K562 (cell line): ENCODE measurements around the gene SIGLEC7. TPM values are rescaled to one million over a fixed set of nuclear protein-coding genes. Genes with fewer than 3 reads are reported as not detected.

ENCODE experiments used
- ATAC-seq: fragments of 200-7000 bp; cut with Tn5 transposase; 3 replicates; pipeline ENCODE4 v1.9.1; 2020; ENCODE audit warnings: moderate library complexity
- BruUV-seq: library from RNA; stranded (reverse); fragments of 400-500 nt; replicated peaks from 2 replicates; lab custom pipeline; 2021; lab: Mats Ljungman, UMichigan
- CTCF ChIA-PET: fragments of 300-600 bp; formaldehyde crosslinking; extraction: SDS; loops from one replicate; lab custom pipeline; 2021; ENCODE audit warnings: low intra/inter-chr PET ratio; lab: Yijun Ruan, JAX
- POLR2A ChIA-PET: fragments of 300-600, 350-650 bp; sonication (Branson Sonifier 250); formaldehyde crosslinking; extraction: SDS; loops from one replicate; lab custom pipeline; 2021; ENCODE audit warnings: antibody characterized with exemption, inconsistent platforms; lab: Yijun Ruan, JAX
- DNase-seq, 4 experiments: peaks; one replicate each; pipeline versions ENCODE4 v3.0.0 to v3.0.0-alpha.2; 2011 to 2018; ENCODE audit warnings: low spot score in 3 of 4, mixed read lengths in 3 of 4; ENCODE audit errors: extremely low read depth in 1 of 4
- FAIRE-seq: peaks from 2 replicates; lab custom pipeline; 2011; peaks lifted over from hg19 to GRCh38; lab: Jason Lieb, UNC
- H2AFZ ChIP-seq: 2 replicates; pipeline ENCODE4 v1.6.0; 2011; ENCODE audit warnings: low read depth, low read length, control low read depth, inconsistent platforms
- H3K27ac ChIP-seq: fragments of 200-600 bp; 3 replicates; pipeline ENCODE4 v1.8.0; 2011; ENCODE audit warnings: low read depth, mild to moderate bottlenecking, control low read depth, inconsistent platforms, low read length, moderate library complexity, mixed read lengths; ENCODE audit errors: extremely low read depth
- H3K27me3 ChIP-seq, 2 experiments: fragments of 300-600 bp in 1 of 2; 2 replicates in 1 of 2; 3 replicates in 1 of 2; pipeline versions ENCODE4 v1.6.0 to v1.8.0; 2011; ENCODE audit warnings: inconsistent platforms in 2 of 2, low read length in 2 of 2, mild to moderate bottlenecking in 1 of 2, mixed read lengths in 1 of 2, moderate library complexity in 1 of 2; ENCODE audit not compliant: control insufficient read depth in 2 of 2, insufficient read depth in 2 of 2
- H3K36me3 ChIP-seq: fragments of 300-600 bp; 3 replicates; pipeline ENCODE4 v1.8.0; 2011; ENCODE audit warnings: mild to moderate bottlenecking, low read length, inconsistent platforms; ENCODE audit not compliant: control insufficient read depth, insufficient read depth
- H3K4me1 ChIP-seq, 2 experiments: fragments of 200-600 bp in 1 of 2; replicated peaks in 1 of 2; 2 replicates in 1 of 2; 3 replicates in 1 of 2; pipeline versions ENCODE4 v1.5.1 to v1.8.0; 2011; ENCODE audit warnings: inconsistent platforms in 2 of 2, low read length in 2 of 2, mild to moderate bottlenecking in 1 of 2, mixed read lengths in 1 of 2, moderate library complexity in 1 of 2; ENCODE audit not compliant: control insufficient read depth in 2 of 2, insufficient read depth in 2 of 2
- H3K4me2 ChIP-seq: 2 replicates; pipeline ENCODE4 v1.6.1; 2011; ENCODE audit warnings: low read length, control low read depth, inconsistent platforms, mixed read lengths; ENCODE audit not compliant: insufficient read depth
- H3K4me3 ChIP-seq: fragments of 200-600 bp; sonication (generic), shearing (Covaris generic); 2 replicates; pipeline ENCODE4 v1.5.1; 2016; ENCODE audit warnings: control low read depth, inconsistent platforms
- H3K79me2 ChIP-seq: fragments of 200-600 bp; 3 replicates; pipeline ENCODE4 v1.8.0; 2011; ENCODE audit warnings: low read length, inconsistent platforms; ENCODE audit not compliant: control insufficient read depth, insufficient read depth
- H3K9ac ChIP-seq, 2 experiments: 2 replicates each; pipeline versions ENCODE4 v1.6.0 to v1.6.1; 2011; ENCODE audit warnings: low read depth in 2 of 2, low read length in 2 of 2, control low read depth in 1 of 2, inconsistent platforms in 1 of 2, mild to moderate bottlenecking in 1 of 2, mixed read lengths in 1 of 2; ENCODE audit not compliant: insufficient read depth in 1 of 2
- H3K9me1 ChIP-seq: one replicate; pipeline ENCODE4 v1.6.0; 2011; ENCODE audit warnings: inconsistent platforms, mild to moderate bottlenecking, low read length, moderate library complexity; ENCODE audit not compliant: control insufficient read depth, insufficient read depth
- H3K9me3 ChIP-seq: replicated peaks from 2 replicates; pipeline ENCODE4 v1.5.1; 2011; ENCODE audit warnings: low read depth, low read length, inconsistent platforms; ENCODE audit not compliant: control insufficient read depth, insufficient read depth
- H4K20me1 ChIP-seq: replicated peaks from 2 replicates; pipeline ENCODE4 v1.6.1; 2011; ENCODE audit warnings: low read length, inconsistent platforms, mixed read lengths; ENCODE audit not compliant: control insufficient read depth, insufficient read depth
- ARID3B ChIP-seq: fragments of 250-450 bp; sonication (Bioruptor Pico); IDR thresholded peaks from 2 replicates; pipeline ENCODE4 v1.4.0; 2020; ENCODE audit warnings: borderline replicate concordance
- CBFA2T3 ChIP-seq: fragments of 450-650 bp; IDR thresholded peaks from 2 replicates; pipeline ENCODE4 v1.6.1; 2017
- CLOCK ChIP-seq: fragments of 250-450 bp; sonication (Bioruptor Pico); IDR thresholded peaks from 2 replicates; pipeline ENCODE4 v1.4.0; 2020; ENCODE audit warnings: mild to moderate bottlenecking, moderate library complexity, borderline replicate concordance
- EGR1 ChIP-seq: fragments of 450-650 bp; conservative IDR thresholded peaks from 2 replicates; pipeline ENCODE4 v1.6.1; 2017; ENCODE audit warnings: mild to moderate bottlenecking
- FOXK2 ChIP-seq, 2 experiments: fragments of 450-650 bp; IDR thresholded peaks in 1 of 2; conservative IDR thresholded peaks in 1 of 2; 2 replicates each; pipeline ENCODE4 v1.6.1; 2016; ENCODE audit warnings: low read depth in 2 of 2, mild to moderate bottlenecking in 1 of 2
- GMEB1 ChIP-seq: fragments of 250-450 bp; sonication (Bioruptor Pico); IDR thresholded peaks from 2 replicates; pipeline ENCODE4 v1.4.0; 2020; ENCODE audit warnings: mild to moderate bottlenecking
- HLTF ChIP-seq: fragments of 450-650 bp; IDR thresholded peaks from 2 replicates; pipeline ENCODE4 v1.6.1; 2016
- IFI16 ChIP-seq: fragments of 250-450 bp; sonication (Bioruptor Pico); IDR thresholded peaks from 2 replicates; pipeline ENCODE4 v2.1.2; 2022; ENCODE audit warnings: mild to moderate bottlenecking, inconsistent platforms
- KLF16 ChIP-seq: IDR thresholded peaks from 2 replicates; pipeline ENCODE4 v1.6.1; 2016; ENCODE audit warnings: antibody characterized with exemption
- MAFF ChIP-seq: IDR thresholded peaks from 2 replicates; pipeline ENCODE4 v1.6.1; 2012; ENCODE audit warnings: low read length, improper control_type of control experiment
- PREB ChIP-seq: sonication (generic); formaldehyde crosslinking; IDR thresholded peaks from 2 replicates; pipeline ENCODE4 v1.8.1; 2023; ENCODE audit warnings: mild to moderate bottlenecking, missing genetic modification reagents
- SP2 ChIP-seq: IDR thresholded peaks from 2 replicates; pipeline ENCODE4 v1.6.1; 2011; ENCODE audit warnings: mild to moderate bottlenecking, low read depth, low read length, moderate library complexity; ENCODE audit not compliant: poor library complexity, severe bottlenecking; ENCODE audit errors: extremely low read depth
- U2AF2 ChIP-seq: fragments of 200-400 bp; formaldehyde crosslinking; optimal IDR thresholded peaks from 2 replicates; pipeline ENCODE3; 2017; ENCODE audit warnings: low read depth, mild to moderate bottlenecking, low read length
- ZC3H11A ChIP-seq: IDR thresholded peaks from 2 replicates; pipeline ENCODE4 v1.6.1; 2012; ENCODE audit warnings: low read depth, low read length, improper control_type of control experiment
- ZFP36 ChIP-seq: fragments of 150-350 bp; IDR thresholded peaks from 2 replicates; pipeline ENCODE4 v1.6.1; 2018; ENCODE audit warnings: low read length, low read depth; ENCODE audit not compliant: partially characterized antibody
- ZNF778 ChIP-seq: fragments of 450-650 bp; formaldehyde crosslinking; IDR thresholded peaks from 2 replicates; pipeline ENCODE4 v1.4.0; 2020; ENCODE audit warnings: mild to moderate bottlenecking, moderate library complexity
- WGBS: fragments of 100-300 bp; shearing (Covaris generic); methylation state at CpG from one replicate; pipeline ENCODE4 v1.1.6; 2016; ENCODE audit warnings: low coverage, mixed read lengths; ENCODE audit not compliant: insufficient coverage; ENCODE audit errors: missing lambda C conversion rate; 5-methylcytosine and 5-hydroxymethylcytosine counted together
- in situ Hi-C: fragments of 300-500 bp; cut with MboI; formaldehyde crosslinking; loops from 4 replicates; pipeline ENCODE4 v1.15.0; 2018; ENCODE audit warnings: inconsistent platforms, mixed read lengths
- intact Hi-C: fragments of 100-400 bp; cut with micrococcal nuclease; formaldehyde crosslinking; loops from 2 replicates; pipeline ENCODE4 v1.14.2; 2022
- polyA plus RNA-seq, 8 experiments: library from polyadenylated mRNA; depleted of rRNA in 4 of 8; stranded (reverse) in 5 of 8; unstranded in 3 of 8; fragments of >200 nt; fragmentation: Nextera tagmentation in 2 of 8; fragmentation: Illumina TruSeq in 1 of 8; extraction: Ambion mirVana in 2 of 8; extraction: Trizol in 1 of 8; gene quantifications; 2 replicates each; pipeline versions ENCODE4 v1.2.1 to v1.2.3, GENCODE V29; 2011 to 2014; ENCODE audit warnings: inconsistent platforms in 1 of 8, missing spikeins in 1 of 8
- total RNA-seq, 7 experiments: library from RNA; depleted of rRNA in 6 of 7; stranded (reverse); fragments of >200 nt in 6 of 7; fragmentation: Illumina TruSeq in 2 of 7; extraction: Trizol in 2 of 7; gene quantifications; 2 replicates each; pipeline versions ENCODE4 v1.2.1 to v1.2.3, GENCODE V29; 2011 to 2021; ENCODE audit warnings: low replicate concordance in 1 of 7

The SIGLEC7 gene
- total and polyA plus RNA-seq, 9 of the 15 experiments (the other 6 are each of a cell fraction or from before 2014, with no cell fraction given): 0.10 to 0.12 TPM; not detected in 7

GRCh38 chr19:51128227-51128626 lies 13.9 kb upstream of the SIGLEC7 start (continued):
- no peak for TF ChIP-seq CLOCK
- no peak for TF ChIP-seq ZNF778 (CRISPR knock-in tag)
- no peak for TF ChIP-seq HLTF
- peak; percentile 49 for TF ChIP-seq ZFP36

GRCh38 chr19:51129716-51130115 lies 12.4 kb upstream of the SIGLEC7 start:
- POLR2A ChIA-PET: interaction anchor here (0.6 to 0.7 kb wide), 3 partner anchors 9 to 115 kb away, joined by 3 read pairs; no protein-coding TSS in a partner anchor
- WGBS: 6% methylated on average over 8 of the region's 8 CpGs
- no peak for TF ChIP-seq ARID3B (CRISPR knock-in tag)
- no peak for TF ChIP-seq FOXK2 (conservative IDR thresholded peaks at IDR 0.05 in 1 of 2, IDR thresholded peaks at IDR 0.05 in 1 of 2; ENCODE audit: low read depth in 2 of 2)
- TF ChIP-seq U2AF2: no peak
- TF ChIP-seq CBFA2T3: peak; percentile 6; the same call in 1 of the 2 replicates
- TF ChIP-seq SP2: no peak
- TF ChIP-seq IFI16: no peak
- no peak for TF ChIP-seq MAFF
- TF ChIP-seq ZC3H11A: no peak
- TF ChIP-seq GMEB1: no peak
- no peak for TF ChIP-seq PREB (CRISPR knock-in tag)
- no peak for TF ChIP-seq KLF16
- TF ChIP-seq EGR1: peak; percentile 56
- H3K4me1 ChIP-seq: peaks cover 28 to 34% of the 10 kb centered on the region in 2 experiments
- no TSS peak for BruUV-seq
- H3K27ac ChIP-seq: no peak overlapping the region
- no peak overlapping the region for H3K4me2 ChIP-seq
- no peaks in the 10 kb centered on the region for H3K36me3 ChIP-seq
- intact Hi-C loops: no loop called here
- H3K9me1 ChIP-seq: no peaks in the 10 kb centered on the region
- peaks cover 3 to 22% of the 10 kb centered on the region in 2 experiments; a peak in 2 of 5 replicates for H3K27me3 ChIP-seq
- H2AFZ ChIP-seq: no peak overlapping the region
- DNase-seq (no peak), FAIRE-seq (no peak), ATAC-seq (no peak)
- H3K9me3 ChIP-seq: no peaks in the 10 kb centered on the region
- no peaks in the 10 kb centered on the region for H3K79me2 ChIP-seq
- CTCF ChIA-PET: no interaction called here
- no peak overlapping the region for H3K9ac ChIP-seq
- no peak overlapping the region for H3K4me3 ChIP-seq
- H4K20me1 ChIP-seq: peaks cover 4% of the 10 kb centered on the region; the same call in 1 of the 2 replicates
- in situ Hi-C loops: no loop called here
